Vagina (tissue), 2 donors: ENCODE data around the gene ANO1. TPM values are rescaled to one million over a fixed set of nuclear protein-coding genes. Genes with fewer than 3 reads are reported as not detected.
A peak's percentile ranks its signal among the peaks of the same experiment; 100 is the strongest.

ENCODE experiments used
- DNase-seq, 2 donors: peaks; one replicate each; pipeline ENCODE4 v3.0.0-alpha.2; 2017; ENCODE audit errors: extremely low spot score in 2 of 2
- H3K27ac ChIP-seq: fragments of 200-600 bp; sonication (generic); one replicate; pipeline ENCODE4 v1.5.1; 2019
- H3K27me3 ChIP-seq: fragments of 200-600 bp; sonication (generic); one replicate; pipeline ENCODE4 v1.5.1; 2019
- H3K36me3 ChIP-seq, 2 donors: fragments of 200-600 bp; sonication (generic); one replicate each; pipeline ENCODE4 v1.5.1; 2017 to 2019
- H3K4me1 ChIP-seq: fragments of 200-600 bp; sonication (generic); one replicate; pipeline ENCODE4 v1.5.1; 2019
- H3K4me3 ChIP-seq, 2 donors: fragments of 200-600 bp; sonication (generic); 1 replicate in 1 of 2; 2 replicates in 1 of 2; pipeline ENCODE4 v1.5.1; 2016 to 2019
- H3K9me3 ChIP-seq: fragments of 200-600 bp; sonication (generic); one replicate; pipeline ENCODE4 v1.5.1; 2019
- CTCF ChIP-seq, 3 experiments: fragments of 450-650 bp in 2 of 3; fragments of 200-600 bp in 1 of 3; sonication (generic) in 1 of 3; IDR thresholded peaks; one replicate each; pipeline ENCODE4 v1.5.1; 2017 to 2019; ENCODE audit warnings: antibody characterized with exemption in 3 of 3, mild to moderate bottlenecking in 2 of 3, moderate library complexity in 2 of 3
- POLR2A ChIP-seq, 2 donors: fragments of 450-650 bp; IDR thresholded peaks; one replicate each; pipeline ENCODE4 v1.6.1; 2017; ENCODE audit warnings: antibody characterized with exemption in 2 of 2, mild to moderate bottlenecking in 2 of 2, moderate library complexity in 2 of 2
- POLR2AphosphoS5 ChIP-seq, 2 donors: sonication (generic); formaldehyde crosslinking; IDR thresholded peaks; one replicate each; pipeline ENCODE4 v1.9.0; 2017; ENCODE audit warnings: antibody characterized with exemption in 2 of 2, mild to moderate bottlenecking in 2 of 2, low read depth in 1 of 2; ENCODE audit not compliant: insufficient read depth in 1 of 2
- intact Hi-C: fragments of 100-400 bp; cut with DNase I; formaldehyde crosslinking; loops from one replicate; pipeline ENCODE4 v1.15.1; 2023
- total RNA-seq: library from RNA; depleted of rRNA; stranded (reverse); fragments of >200 nt; gene quantifications from one replicate; pipeline ENCODE4 v1.2.3, GENCODE V29; 2016

ANO1 gene
- total RNA-seq, 1 donor from 2014 or later = 40.8 TPM

DNA sequence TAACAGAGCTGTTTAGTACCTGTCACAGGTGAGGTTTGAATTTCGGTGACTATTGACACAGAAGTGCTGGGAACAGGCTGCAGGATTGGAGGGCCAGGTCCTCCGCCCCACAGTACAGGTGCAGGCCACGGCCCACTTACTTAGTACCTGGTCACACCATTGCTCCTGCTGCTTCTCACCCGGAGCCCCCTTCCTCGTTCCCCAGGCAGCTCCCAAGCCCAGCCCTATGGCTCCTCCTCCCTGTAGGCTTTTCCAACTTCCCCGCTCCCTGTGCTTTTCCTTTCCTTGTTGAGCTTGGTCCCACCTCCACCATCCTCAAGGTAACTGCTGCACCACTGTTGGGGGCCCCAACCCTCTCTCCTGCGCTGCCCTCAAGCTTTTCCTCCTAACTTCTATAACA is 27.9 kb upstream of the ANO1 start:
- H3K27ac ChIP-seq = no peak overlapping the region
- DNase-seq = peak in 1 of 2 donors; percentile 52
- no peaks in the 10 kb centered on the region for H3K36me3 ChIP-seq
- H3K27me3 ChIP-seq = no peaks in the 10 kb centered on the region
- no peaks in the 10 kb centered on the region for H3K9me3 ChIP-seq
- H3K4me1 ChIP-seq = no peaks in the 10 kb centered on the region
- TF ChIP-seq POLR2AphosphoS5 (IDR thresholded peaks at IDR 0.05; ENCODE audit: insufficient read depth in 1 of 2, low read depth in 1 of 2) (no peak), CTCF (IDR thresholded peaks at IDR 0.05) (no peak), POLR2A (IDR thresholded peaks at IDR 0.05) (no peak)
- intact Hi-C loops = no loop called here
- no peak overlapping the region for H3K4me3 ChIP-seq

- no peak overlapping the region for H3K27ac ChIP-seq
- no peaks in the 10 kb centered on the region for H3K27me3 ChIP-seq
- H3K4me1 ChIP-seq = no peaks in the 10 kb centered on the region
- TF ChIP-seq POLR2AphosphoS5 (IDR thresholded peaks at IDR 0.05; ENCODE audit: insufficient read depth in 1 of 2, low read depth in 1 of 2) = no peak
- TF ChIP-seq CTCF (IDR thresholded peaks at IDR 0.05) = no peak
- no peak for TF ChIP-seq POLR2A (IDR thresholded peaks at IDR 0.05)
- H3K36me3 ChIP-seq = no peaks in the 10 kb centered on the region
- intact Hi-C loops = no loop called here
- peak; percentile 46 to 67 for DNase-seq
- no peaks in the 10 kb centered on the region for H3K9me3 ChIP-seq
- H3K4me3 ChIP-seq = no peak overlapping the region
These were observed 24.1 kb upstream of the ANO1 start for GRCh38 chr11:70054004-70054403.

DNA sequence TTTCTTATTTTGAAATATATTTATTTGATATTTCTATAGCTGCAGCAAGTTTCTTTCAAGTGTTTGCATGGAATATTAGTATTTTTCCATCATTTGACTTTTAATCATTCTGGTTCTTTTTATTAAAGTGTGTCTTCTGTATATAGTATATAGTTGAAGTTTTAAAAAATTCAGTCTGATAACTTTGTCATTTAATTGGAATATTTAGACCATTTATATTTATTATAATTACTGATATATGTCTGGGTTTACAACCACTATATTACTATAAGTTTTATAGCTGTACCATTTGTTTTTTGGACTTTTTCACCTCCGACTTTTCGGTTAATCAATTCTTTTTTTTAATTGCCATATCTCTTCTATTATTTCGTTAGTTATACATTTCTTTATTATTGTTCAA is 22.7 kb upstream of the ANO1 start:
- no peaks in the 10 kb centered on the region for H3K36me3 ChIP-seq
- TF ChIP-seq POLR2A (IDR thresholded peaks at IDR 0.05) = no peak
- TF ChIP-seq POLR2AphosphoS5 (IDR thresholded peaks at IDR 0.05; ENCODE audit: insufficient read depth in 1 of 2, low read depth in 1 of 2) = no peak
- no peak for TF ChIP-seq CTCF (IDR thresholded peaks at IDR 0.05)
- no peaks in the 10 kb centered on the region for H3K9me3 ChIP-seq
- no peak overlapping the region for H3K4me3 ChIP-seq
- no peaks in the 10 kb centered on the region for H3K27me3 ChIP-seq
- H3K27ac ChIP-seq = no peak overlapping the region
- intact Hi-C loops = no loop called here
- H3K4me1 ChIP-seq = no peaks in the 10 kb centered on the region
- no peak for DNase-seq

GRCh38 chr11:70057080-70057479 is 21.0 kb upstream of the ANO1 start:
- intact Hi-C loops = no loop called here
- no peaks in the 10 kb centered on the region for H3K36me3 ChIP-seq
- TF ChIP-seq CTCF (IDR thresholded peaks at IDR 0.05) (no peak), POLR2A (IDR thresholded peaks at IDR 0.05) (no peak), POLR2AphosphoS5 (IDR thresholded peaks at IDR 0.05; ENCODE audit: insufficient read depth in 1 of 2, low read depth in 1 of 2) (no peak)
- H3K4me1 ChIP-seq = no peaks in the 10 kb centered on the region
- DNase-seq = peak in 1 of 2 donors; percentile 14
- no peak overlapping the region for H3K4me3 ChIP-seq
- H3K27ac ChIP-seq = no peak overlapping the region
- H3K9me3 ChIP-seq = no peaks in the 10 kb centered on the region
- H3K27me3 ChIP-seq = no peaks in the 10 kb centered on the region

DNA sequence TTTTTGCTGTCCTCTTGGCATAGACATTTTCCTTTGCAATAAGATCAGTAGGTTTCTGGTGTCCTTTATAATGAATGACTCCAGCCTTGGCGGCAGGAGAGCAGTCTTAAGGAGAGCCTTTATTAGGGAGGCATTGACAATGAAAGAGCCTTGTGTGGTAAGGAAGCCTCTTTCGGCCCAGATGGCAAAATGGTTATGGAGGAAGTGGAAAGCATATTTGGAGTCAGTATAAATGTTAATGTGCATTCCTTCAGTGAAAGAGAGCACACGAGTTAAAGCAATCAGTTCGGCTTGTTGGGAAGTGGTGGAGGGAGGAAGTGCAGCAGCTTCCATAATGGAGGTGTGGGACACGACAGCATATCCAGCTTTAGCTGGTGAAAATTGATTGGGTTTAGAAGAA is 18.1 kb upstream of the ANO1 start:
- TF ChIP-seq CTCF (IDR thresholded peaks at IDR 0.05) (no peak), POLR2A (IDR thresholded peaks at IDR 0.05) (no peak), POLR2AphosphoS5 (IDR thresholded peaks at IDR 0.05; ENCODE audit: insufficient read depth in 1 of 2, low read depth in 1 of 2) (no peak)
- Histone ChIP-seq H3K27me3 (no peaks in the 10 kb centered on the region), H3K9me3 (no peaks in the 10 kb centered on the region), H3K36me3 (no peaks in the 10 kb centered on the region), H3K4me3 (no peak overlapping the region), H3K4me1 (peaks cover 17% of the 10 kb centered on the region), H3K27ac (no peak overlapping the region)
- DNase-seq = no peak
- intact Hi-C loops = no loop called here
